ENCODE results near the gene PHLDB1. TPM values are rescaled to one million over a fixed set of nuclear protein-coding genes. Genes with fewer than 3 reads are reported as not detected.

The PHLDB1 gene
- total and polyA plus RNA-seq, 5 experiments from 2014 or later: 0.07 to 4.1 (median 1.7) TPM; not detected in 1

DNA sequence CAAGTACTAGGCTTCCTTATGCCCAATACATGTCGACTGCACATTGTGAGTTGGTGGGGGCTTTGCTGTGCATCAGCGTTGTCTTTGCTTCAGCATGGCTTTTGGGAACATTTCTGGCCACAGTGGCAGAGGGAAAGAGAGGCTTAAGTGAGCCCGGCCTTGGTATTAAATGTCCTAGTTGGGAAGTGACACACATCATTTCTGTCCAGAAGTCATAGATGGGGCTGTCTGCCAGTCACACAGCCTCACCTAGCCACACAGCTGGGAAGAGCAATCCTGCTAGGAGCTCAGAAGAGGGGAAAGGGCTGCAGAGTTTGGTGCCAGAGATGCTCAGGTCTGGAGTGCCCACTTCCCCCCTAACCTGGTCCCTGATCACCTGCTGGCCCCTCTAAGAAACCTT, 44.4 kb downstream of the PHLDB1 start:
- no peak overlapping the region for H3K4me3 Mint-ChIP-seq
- H3K4me1 Mint-ChIP-seq: peaks cover 7 to 11% (median 8%) of the 10 kb centered on the region in 4 donors
- H3K27me3 Mint-ChIP-seq: no peaks in the 10 kb centered on the region
- DNase-seq: no peak
- no peak for ATAC-seq
- no peaks in the 10 kb centered on the region for H3K36me3 Mint-ChIP-seq
- no peaks in the 10 kb centered on the region for H3K9me3 Mint-ChIP-seq
- POLR2A ChIA-PET: no interaction called here
- no peak overlapping the region for H3K27ac Mint-ChIP-seq

DNA sequence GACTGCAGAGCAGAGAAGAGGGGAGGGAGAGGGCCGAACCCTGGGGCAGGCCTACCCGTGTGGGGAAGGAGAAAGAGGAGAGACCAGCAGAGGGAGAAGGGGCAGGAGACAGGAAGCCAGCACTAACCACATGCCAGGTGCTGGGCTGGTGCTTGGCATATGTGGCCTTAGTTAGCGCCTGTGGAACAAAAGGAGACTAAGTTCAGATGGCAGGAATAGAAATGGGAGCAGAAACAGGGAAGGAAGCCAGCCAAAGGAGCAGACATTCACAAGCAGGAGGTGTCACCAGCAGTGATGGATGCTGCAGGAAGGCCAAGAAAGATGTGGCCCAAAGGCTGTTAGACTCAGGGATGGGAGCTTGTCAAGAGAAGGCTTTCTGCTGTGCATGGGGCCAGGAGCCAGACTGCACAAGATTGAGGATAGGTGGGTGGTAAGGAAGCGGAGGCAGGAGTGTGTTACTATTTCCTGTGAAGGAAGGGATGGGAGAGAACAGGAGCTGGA, 45.3 kb downstream of the PHLDB1 start:
- Mint-ChIP-seq H3K36me3 (no peaks in the 10 kb centered on the region), H3K4me3 (no peak overlapping the region), H3K27me3 (no peaks in the 10 kb centered on the region), H3K27ac (peak overlapping the region in 5 of 10 donors; percentile 16 to 88 (median 76)), H3K4me1 (peaks cover 7 to 11% (median 8%) of the 10 kb centered on the region in 4 donors), H3K9me3 (no peaks in the 10 kb centered on the region)
- POLR2A ChIA-PET: no interaction called here
- ATAC-seq: peak in 1 of 2 donors; percentile 42
- no peak for DNase-seq

DNA sequence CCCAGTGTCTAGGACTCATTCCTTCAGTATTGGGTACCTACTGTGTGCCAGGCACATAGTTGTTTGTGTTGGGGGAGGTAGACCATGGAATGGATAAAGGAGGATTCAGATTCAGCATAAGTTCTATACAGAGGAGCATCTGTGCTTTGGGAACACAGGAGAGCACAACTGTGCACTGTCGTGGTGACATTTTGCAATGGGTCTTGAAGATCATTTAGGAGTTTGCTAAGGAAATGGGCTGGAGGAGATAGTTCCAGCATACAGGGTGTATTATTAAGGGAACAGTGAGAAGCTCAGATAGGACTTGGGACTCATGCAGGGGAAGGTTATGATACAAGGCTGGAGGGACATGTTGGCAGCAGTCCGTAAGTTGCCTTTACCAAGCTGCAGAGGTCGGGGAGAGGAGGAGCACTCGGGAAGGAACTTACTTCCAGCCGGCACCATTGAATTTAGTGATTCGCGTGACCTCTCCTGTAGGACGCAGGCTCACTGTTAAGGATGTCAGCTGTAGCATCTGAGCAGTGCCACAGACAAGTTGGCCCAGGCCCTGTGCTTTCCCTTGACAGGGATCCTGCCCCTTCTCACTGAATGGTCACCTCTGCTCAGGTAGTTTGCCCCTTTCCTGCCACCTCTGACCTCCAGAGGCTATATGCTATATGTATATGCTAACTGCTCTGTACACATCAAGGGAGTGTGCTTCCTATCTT, 46.4 kb downstream of the PHLDB1 start:
- H3K27ac Mint-ChIP-seq: no peak overlapping the region
- peaks cover 7 to 11% (median 8%) of the 10 kb centered on the region in 4 donors for H3K4me1 Mint-ChIP-seq
- H3K9me3 Mint-ChIP-seq: no peaks in the 10 kb centered on the region
- H3K36me3 Mint-ChIP-seq: no peaks in the 10 kb centered on the region
- DNase-seq: no peak
- no peaks in the 10 kb centered on the region for H3K27me3 Mint-ChIP-seq
- POLR2A ChIA-PET: no interaction called here
- no peak for ATAC-seq
- H3K4me3 Mint-ChIP-seq: no peak overlapping the region

DNA sequence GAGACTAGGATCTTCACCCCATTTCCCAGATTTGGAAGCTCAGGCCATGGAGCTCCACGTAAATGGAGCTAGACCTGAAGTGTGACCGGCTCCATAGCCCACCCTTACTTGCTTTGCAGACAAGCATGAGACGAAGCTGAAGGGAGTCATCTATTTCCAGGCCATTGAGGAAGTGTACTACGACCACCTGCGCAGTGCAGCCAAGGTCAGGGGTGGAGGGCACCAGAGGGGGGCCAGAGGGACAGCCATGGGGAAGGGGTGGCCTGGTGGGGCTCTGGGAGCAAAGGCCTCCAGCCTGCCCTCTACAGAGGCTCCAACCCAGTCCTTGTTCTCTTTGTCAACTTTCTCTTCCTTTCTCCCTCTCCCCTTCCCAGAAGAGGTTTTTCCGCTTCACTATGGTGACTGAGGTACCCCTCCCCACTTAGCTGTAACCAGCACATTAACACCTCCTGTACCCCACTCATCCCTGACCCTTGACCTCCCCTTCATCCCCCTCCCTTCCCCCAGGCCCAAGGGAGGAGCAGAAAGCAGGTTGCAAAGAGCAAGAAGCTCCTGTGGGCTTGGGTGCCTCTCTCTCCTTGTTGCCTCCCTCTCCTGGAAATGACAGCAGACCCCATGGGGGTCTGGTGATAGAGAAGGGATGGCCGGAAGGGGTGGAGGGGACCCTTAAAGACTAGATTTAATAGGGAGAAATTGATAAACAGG, 48.2 kb downstream of the PHLDB1 start:
- Mint-ChIP-seq H3K9me3 (no peaks in the 10 kb centered on the region), H3K4me1 (peaks cover 7 to 21% (median 16%) of the 10 kb centered on the region in 4 donors), H3K4me3 (no peak overlapping the region), H3K27ac (peak overlapping the region in 2 of 10 donors; percentile 19 to 43), H3K27me3 (no peaks in the 10 kb centered on the region), H3K36me3 (no peaks in the 10 kb centered on the region)
- DNase-seq (no peak), ATAC-seq (no peak)
- POLR2A ChIA-PET: interaction anchor here (0.5 to 1.6 kb wide), 2 partner anchors 243 to 342 kb away, joined by 3 to 4 read pairs; partner anchors contain the start of gene CENATAC

DNA sequence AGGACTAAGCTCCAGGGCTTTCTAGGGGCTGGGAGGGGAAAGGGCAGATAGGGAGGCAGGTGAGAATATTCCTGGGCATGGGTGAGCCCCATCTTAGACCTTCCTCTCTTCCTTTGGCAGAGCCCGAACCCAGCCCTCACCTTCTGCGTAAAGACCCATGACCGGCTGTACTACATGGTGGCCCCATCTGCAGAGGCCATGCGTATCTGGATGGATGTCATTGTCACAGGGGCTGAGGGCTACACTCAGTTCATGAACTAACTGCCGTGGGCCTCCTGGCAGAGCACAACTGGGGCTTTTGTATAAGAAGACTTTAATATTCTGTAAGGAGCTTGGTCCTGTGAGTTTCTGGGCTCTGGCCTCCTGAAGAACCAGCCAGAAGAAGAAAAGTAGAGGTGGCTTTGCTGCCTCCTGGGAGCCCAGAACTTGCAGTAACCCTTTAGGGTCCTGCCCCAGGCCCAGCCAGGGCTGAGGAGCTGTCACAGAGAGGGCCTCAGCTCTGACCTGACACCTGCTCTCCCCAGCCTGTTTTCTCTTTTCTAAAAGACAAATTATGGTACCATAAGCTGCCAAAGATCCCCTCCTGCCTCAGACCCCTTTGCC, 49.2 kb downstream of the PHLDB1 start:
- Mint-ChIP-seq H3K27me3 (no peaks in the 10 kb centered on the region), H3K9me3 (no peaks in the 10 kb centered on the region), H3K36me3 (no peaks in the 10 kb centered on the region), H3K4me3 (no peak overlapping the region), H3K27ac (peak overlapping the region in 3 of 10 donors; percentile 7 to 80 (median 21)), H3K4me1 (peaks cover 7 to 21% (median 16%) of the 10 kb centered on the region in 4 donors)
- DNase-seq: no peak
- no peak for ATAC-seq
- POLR2A ChIA-PET: interaction anchor here (1.6 kb wide), 1 partner anchor 341 kb away, joined by 4 read pairs; the partner anchor contains the start of gene CENATAC

DNA sequence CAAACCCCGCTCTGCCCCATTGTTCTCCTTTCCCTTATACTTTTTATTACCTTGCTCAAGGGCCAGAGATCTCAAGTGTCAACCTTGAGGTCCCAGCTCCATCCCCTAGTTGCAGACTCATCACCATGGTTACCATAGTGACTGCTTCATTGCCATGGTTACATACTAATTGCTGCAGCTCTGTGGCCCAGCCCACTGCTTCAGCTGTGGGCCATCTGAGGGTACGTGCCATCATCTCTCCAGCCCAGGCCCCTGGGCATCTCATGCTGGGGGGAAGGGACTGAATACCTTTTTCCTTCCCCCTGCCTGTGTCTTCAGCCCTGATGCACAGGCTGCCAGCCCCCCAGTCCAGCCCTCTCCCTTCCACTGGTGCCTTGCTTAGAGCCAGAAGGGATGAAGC, 49.8 kb downstream of the PHLDB1 start:
- Mint-ChIP-seq H3K9me3 (no peaks in the 10 kb centered on the region), H3K4me3 (no peak overlapping the region), H3K4me1 (peaks cover 7 to 19% (median 15%) of the 10 kb centered on the region in 4 donors), H3K27ac (peak overlapping the region in 2 of 10 donors; percentile 19 to 80), H3K36me3 (no peaks in the 10 kb centered on the region), H3K27me3 (no peaks in the 10 kb centered on the region)
- ATAC-seq: no peak
- POLR2A ChIA-PET: interaction anchor here (1.6 kb wide), 1 partner anchor 340 kb away, joined by 4 read pairs; the partner anchor contains the start of gene CENATAC
- DNase-seq: no peak

DNA sequence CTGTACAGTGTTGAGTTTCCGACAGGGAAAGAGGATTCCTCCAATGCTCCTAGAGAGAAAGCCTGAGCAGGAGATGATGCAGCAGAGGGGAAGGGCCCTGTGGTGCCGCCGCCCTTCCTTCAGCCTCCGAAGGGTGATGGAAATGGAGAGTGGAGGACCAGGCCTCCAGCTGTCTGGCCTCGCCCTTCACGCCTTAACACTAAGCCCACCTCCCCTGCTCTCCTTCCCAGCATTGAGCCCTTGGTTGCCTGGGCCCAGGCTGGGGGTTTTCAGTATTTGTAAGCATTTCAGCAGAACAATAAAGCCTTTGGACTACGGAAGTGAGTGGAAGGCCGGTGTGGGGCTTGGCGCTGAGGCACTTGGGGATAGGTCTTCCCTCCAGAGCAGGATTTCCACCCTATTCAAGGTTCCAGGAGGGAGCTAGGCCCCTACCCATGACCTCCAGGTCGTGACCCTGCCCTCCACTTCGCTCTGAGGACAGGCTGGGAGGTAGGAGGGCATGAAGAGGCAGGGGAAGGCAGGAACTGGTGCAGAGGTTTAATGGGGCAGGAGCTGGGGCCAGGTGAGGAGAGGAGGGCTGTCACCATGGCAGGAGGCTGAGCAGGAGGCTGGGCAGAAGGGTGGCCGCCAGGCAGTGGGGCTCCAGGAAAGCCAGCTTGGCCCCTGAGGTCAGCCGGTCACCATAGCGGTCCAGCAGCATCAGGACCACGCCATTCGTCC, 50.5 kb downstream of the PHLDB1 start:
- DNase-seq (no peak), ATAC-seq (no peak)
- H3K9me3 Mint-ChIP-seq: no peaks in the 10 kb centered on the region
- POLR2A ChIA-PET: interaction anchor here (0.9 kb wide), 1 partner anchor 51 kb away, joined by 3 read pairs; the partner anchor contains the start of gene PHLDB1
- H3K4me1 Mint-ChIP-seq: peaks cover under 1 to 13% (median 9%) of the 10 kb centered on the region in 4 donors
- H3K27ac Mint-ChIP-seq: peak overlapping the region in 1 of 10 donors; percentile 80
- H3K36me3 Mint-ChIP-seq: no peaks in the 10 kb centered on the region
- no peaks in the 10 kb centered on the region for H3K27me3 Mint-ChIP-seq
- peak overlapping the region in 1 of 10 donors; percentile 42 for H3K4me3 Mint-ChIP-seq

DNA sequence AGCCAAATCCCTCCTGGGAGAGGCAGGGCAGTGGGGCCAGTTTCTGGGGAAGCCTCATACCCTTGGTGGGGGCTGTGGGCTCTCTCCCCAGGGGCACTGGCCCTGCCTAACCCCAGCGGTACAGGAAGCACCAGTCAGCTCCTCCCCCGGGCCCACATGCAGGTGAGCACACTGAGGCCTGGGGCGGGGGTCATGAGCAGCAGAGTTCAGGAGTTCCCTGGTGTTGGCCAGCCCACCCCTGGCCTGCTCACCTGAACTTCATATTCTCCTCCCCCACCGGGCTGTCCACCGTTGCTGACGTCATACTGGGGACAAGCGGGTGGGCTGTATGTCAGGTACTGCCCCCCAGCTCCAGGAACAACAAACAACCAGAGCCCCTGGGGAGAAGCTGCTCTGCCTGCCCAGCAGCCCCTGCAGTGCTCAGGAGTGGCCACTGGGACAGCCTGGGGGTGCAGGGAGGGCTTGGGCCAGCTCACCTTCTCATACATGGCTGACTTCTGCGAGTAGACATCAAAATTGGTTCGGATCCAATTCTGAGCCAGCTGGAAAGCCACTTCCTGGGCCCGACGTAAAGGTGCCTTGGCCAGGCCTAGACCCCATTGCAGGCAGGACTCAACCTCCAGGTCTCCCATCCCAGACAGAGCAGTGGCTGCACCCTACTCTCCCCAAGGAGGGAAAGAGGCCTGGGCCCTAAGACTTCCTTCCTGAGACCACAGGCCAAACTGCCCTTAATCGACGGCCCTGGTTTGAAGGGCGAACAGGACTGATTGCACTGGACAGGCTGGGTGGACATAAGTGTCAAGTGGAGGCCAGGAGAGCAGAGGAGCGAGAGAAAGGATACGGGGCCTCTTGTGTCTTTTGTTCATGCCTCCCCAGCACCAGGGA, 51.3 kb downstream of the PHLDB1 start:
- no peak for DNase-seq
- peak overlapping the region in 1 of 10 donors; percentile 36 for H3K4me3 Mint-ChIP-seq

DNA sequence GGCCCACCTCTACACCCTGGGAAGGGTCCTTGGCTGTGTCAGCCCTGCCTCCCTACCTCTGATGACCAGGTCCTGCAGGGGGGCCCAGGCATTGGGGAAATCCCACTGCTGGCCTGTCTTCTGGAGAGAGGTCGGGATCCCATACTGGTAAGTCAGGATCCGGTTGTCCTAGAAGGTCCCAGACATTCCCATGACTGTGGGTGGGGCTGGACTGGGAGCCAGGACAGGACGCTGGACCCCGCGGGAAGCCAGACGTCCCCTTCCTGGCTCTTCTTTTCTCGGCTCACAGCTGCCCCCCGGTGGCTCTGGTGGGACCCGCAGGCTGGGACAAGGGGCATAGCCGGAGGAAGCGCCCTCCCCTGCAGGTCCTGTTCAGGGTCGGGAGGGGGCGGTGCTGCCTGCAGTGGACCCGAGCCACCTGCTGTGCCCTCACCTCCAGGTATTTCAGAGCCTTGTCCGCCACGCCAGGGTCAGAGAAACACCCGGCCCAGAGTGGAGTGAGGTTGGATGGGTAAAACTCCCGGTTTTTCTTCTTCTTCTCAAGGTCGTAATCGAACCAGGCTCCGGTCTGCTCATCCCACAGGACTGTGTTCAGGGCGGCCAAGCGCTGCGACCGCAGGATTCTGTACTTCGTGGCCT, 52.0 kb downstream of the PHLDB1 start:
- peaks cover 0 to 10% (median 8%) of the 10 kb centered on the region in 4 donors for H3K4me1 Mint-ChIP-seq
- POLR2A ChIA-PET: interaction anchor here (0.9 kb wide), 1 partner anchor 126 kb away, joined by 3 read pairs; no protein-coding TSS in a partner anchor
- ATAC-seq (peak; percentile 100), DNase-seq (peak; percentile 78 to 93 (median 86))
- no peaks in the 10 kb centered on the region for H3K36me3 Mint-ChIP-seq
- H3K4me3 Mint-ChIP-seq: peak overlapping the region in 2 of 10 donors; percentile 26 to 30
- H3K27me3 Mint-ChIP-seq: no peaks in the 10 kb centered on the region
- peak overlapping the region in 1 of 10 donors; percentile 27 for H3K27ac Mint-ChIP-seq
- no peaks in the 10 kb centered on the region for H3K9me3 Mint-ChIP-seq

More for the DNA sequence above, 51.3 kb downstream of the PHLDB1 start:
- Mint-ChIP-seq H3K9me3 (no peaks in the 10 kb centered on the region), H3K4me1 (peaks cover 0 to 10% (median 8%) of the 10 kb centered on the region in 4 donors), H3K27me3 (no peaks in the 10 kb centered on the region), H3K36me3 (no peaks in the 10 kb centered on the region), H3K27ac (peak overlapping the region in 1 of 10 donors; percentile 34)
- POLR2A ChIA-PET: interaction anchor here (0.9 kb wide), 2 partner anchors 51 to 127 kb away, joined by 3 read pairs; partner anchors contain the start of gene PHLDB1
- ATAC-seq: no peak

DNA sequence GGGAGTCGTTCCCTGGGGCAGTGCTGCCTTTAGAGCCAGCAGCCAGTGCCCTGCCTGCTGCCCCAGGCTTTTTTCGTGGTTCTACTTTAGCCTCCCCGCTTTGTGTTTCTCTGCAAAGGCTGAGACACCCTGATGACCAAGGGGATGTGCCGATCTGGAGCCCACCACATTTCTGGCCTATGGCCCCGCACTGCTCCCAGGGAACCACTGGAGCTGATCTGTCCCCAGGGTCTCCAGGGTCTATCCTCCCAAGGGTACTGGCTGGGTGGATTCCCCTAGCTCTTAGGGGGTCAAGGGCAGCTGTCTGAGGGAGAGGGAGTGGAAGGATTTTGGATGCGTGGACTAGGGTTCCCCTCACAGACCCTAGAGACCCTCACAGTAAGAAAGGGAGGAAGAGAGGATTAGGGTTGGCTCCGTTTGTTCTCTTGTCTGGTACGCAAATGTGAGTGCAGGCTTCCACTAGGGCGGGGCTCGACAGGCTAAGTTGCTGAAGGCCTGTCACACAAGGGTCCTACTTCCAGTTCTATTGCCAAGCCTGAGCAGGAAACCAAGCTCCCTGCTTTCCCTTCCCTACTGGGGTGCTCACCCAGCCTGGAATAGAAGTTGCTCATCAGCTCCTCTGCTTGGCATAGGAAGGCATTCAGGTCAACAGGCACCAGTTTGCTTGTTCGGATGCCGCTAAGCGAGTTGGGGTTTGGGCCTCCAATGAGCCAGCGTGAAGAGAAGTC, 52.7 kb downstream of the PHLDB1 start:
- ATAC-seq (no peak), DNase-seq (no peak)
- no peaks in the 10 kb centered on the region for H3K9me3 Mint-ChIP-seq
- POLR2A ChIA-PET: interaction anchor here (0.5 to 0.9 kb wide), 2 partner anchors 120 to 125 kb away, joined by 3 read pairs; no protein-coding TSS in a partner anchor
- H3K4me3 Mint-ChIP-seq: peak overlapping the region in 1 of 10 donors; percentile 30
- H3K27me3 Mint-ChIP-seq: no peaks in the 10 kb centered on the region
- H3K36me3 Mint-ChIP-seq: no peaks in the 10 kb centered on the region
- peaks cover 0 to 10% (median 8%) of the 10 kb centered on the region in 4 donors for H3K4me1 Mint-ChIP-seq
- no peak overlapping the region for H3K27ac Mint-ChIP-seq

Measured in naive thymus-derived CD8-positive, alpha-beta T cell (primary cell).